Calu3 (cell line): ENCODE measurements around the gene RUNX2. TPM values are rescaled to one million over a fixed set of nuclear protein-coding genes. Genes with fewer than 3 reads are reported as not detected.

Source experiments
- BruUV-seq: library from RNA; stranded (reverse); fragments of 400-500 nt; replicated peaks from 2 replicates; lab custom pipeline; 2021; lab: Mats Ljungman, UMichigan
- CTCF ChIA-PET: fragments of 300-600 bp; sonication (Branson Sonifier 250); formaldehyde crosslinking; loops from one replicate; lab custom pipeline; 2022; ENCODE audit warnings: antibody characterized with exemption; lab: Charles Lee
- DNase-seq: peaks from one replicate; pipeline ENCODE4 v3.0.0; 2022
- H3K27ac Mint-ChIP-seq: one replicate; pipeline ENCODE4 v1.8.0; 2022; ENCODE audit warnings: mixed read lengths; ENCODE audit not compliant: unreplicated experiment
- H3K27me3 Mint-ChIP-seq: one replicate; pipeline ENCODE4 v1.8.0; 2022; ENCODE audit warnings: mixed read lengths; ENCODE audit not compliant: unreplicated experiment
- H3K36me3 Mint-ChIP-seq: one replicate; pipeline ENCODE4 v1.8.0; 2022; ENCODE audit warnings: mild to moderate bottlenecking, moderate library complexity, mixed read lengths; ENCODE audit not compliant: insufficient read depth, unreplicated experiment
- H3K4me1 Mint-ChIP-seq: one replicate; pipeline ENCODE4 v1.8.0; 2022; ENCODE audit warnings: mild to moderate bottlenecking, low read depth, mixed read lengths; ENCODE audit not compliant: unreplicated experiment
- H3K4me3 Mint-ChIP-seq: one replicate; pipeline ENCODE4 v1.8.0; 2022; ENCODE audit warnings: mild to moderate bottlenecking, low read depth, moderate library complexity, mixed read lengths; ENCODE audit not compliant: unreplicated experiment
- H3K9me3 Mint-ChIP-seq: one replicate; pipeline ENCODE4 v1.8.0; 2022; ENCODE audit warnings: low read depth, mixed read lengths; ENCODE audit not compliant: unreplicated experiment
- intact Hi-C: fragments of 100-400 bp; cut with micrococcal nuclease; formaldehyde crosslinking; loops from one replicate; pipeline ENCODE4 v1.10.0; 2022; ENCODE audit not compliant: unreplicated experiment
- total RNA-seq: library from RNA; stranded (reverse); gene quantifications from 2 replicates; pipeline ENCODE4 v1.2.3, GENCODE V29; 2022
- TF ChIP-seq, protein P1 (sequence below): fragments of 200-600 bp; IDR thresholded peaks from one replicate; pipeline ENCODE4 v1.8.0; 2022; ENCODE audit warnings: antibody characterized with exemption; ENCODE audit not compliant: unreplicated experiment

Gene RUNX2
- total RNA-seq, 1 experiment from 2014 or later = 0.54 TPM

- Mint-ChIP-seq H3K9me3 (peaks cover 2% of the 10 kb centered on the region), H3K27me3 (no peaks in the 10 kb centered on the region)
Measured at GRCh38 chr6:45310118-45310788, 17.9 kb upstream of the RUNX2 start.

GRCh38 chr6:45314146-45314545, 14.0 kb upstream of the RUNX2 start:
- no peaks in the 10 kb centered on the region for H3K4me1 Mint-ChIP-seq

More at GRCh38 chr6:45310118-45310788, 17.9 kb upstream of the RUNX2 start:
- CTCF ChIA-PET = no interaction called here
- Mint-ChIP-seq H3K27ac (no peak overlapping the region), H3K36me3 (no peaks in the 10 kb centered on the region), H3K4me3 (no peak overlapping the region), H3K4me1 (no peaks in the 10 kb centered on the region)
- no TSS peak for BruUV-seq
- DNase-seq = no peak
- intact Hi-C loops = no loop called here
- TF ChIP-seq, protein P1, sequence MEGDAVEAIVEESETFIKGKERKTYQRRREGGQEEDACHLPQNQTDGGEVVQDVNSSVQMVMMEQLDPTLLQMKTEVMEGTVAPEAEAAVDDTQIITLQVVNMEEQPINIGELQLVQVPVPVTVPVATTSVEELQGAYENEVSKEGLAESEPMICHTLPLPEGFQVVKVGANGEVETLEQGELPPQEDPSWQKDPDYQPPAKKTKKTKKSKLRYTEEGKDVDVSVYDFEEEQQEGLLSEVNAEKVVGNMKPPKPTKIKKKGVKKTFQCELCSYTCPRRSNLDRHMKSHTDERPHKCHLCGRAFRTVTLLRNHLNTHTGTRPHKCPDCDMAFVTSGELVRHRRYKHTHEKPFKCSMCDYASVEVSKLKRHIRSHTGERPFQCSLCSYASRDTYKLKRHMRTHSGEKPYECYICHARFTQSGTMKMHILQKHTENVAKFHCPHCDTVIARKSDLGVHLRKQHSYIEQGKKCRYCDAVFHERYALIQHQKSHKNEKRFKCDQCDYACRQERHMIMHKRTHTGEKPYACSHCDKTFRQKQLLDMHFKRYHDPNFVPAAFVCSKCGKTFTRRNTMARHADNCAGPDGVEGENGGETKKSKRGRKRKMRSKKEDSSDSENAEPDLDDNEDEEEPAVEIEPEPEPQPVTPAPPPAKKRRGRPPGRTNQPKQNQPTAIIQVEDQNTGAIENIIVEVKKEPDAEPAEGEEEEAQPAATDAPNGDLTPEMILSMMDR = no peak

DNA sequence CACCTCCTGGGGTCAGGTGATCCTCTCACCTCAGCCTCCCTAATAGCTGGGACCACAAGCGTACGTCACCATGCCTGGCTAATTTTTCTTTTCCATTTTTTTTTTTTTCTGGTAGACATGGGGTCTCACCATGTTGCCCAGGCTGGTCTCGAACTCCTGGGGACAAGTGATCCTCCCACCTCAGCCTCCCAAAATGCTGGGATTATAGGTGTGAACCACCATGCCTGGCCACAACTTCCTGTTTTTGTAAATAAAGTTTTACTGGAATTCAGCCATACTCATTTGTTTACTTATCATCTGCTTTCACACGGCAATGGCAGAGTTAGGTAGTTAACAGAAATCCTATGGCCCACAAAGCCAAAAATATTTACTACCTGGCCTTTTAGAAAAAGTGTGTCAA, 7.8 kb upstream of the RUNX2 start:
- no peak for DNase-seq
- intact Hi-C loops = no loop called here
- Mint-ChIP-seq H3K27me3 (no peaks in the 10 kb centered on the region), H3K9me3 (peaks cover 3% of the 10 kb centered on the region), H3K4me3 (no peak overlapping the region), H3K36me3 (no peaks in the 10 kb centered on the region), H3K27ac (no peak overlapping the region), H3K4me1 (no peaks in the 10 kb centered on the region)
- BruUV-seq = no TSS peak
- TF ChIP-seq, protein P1 = no peak
- CTCF ChIA-PET = no interaction called here

More at GRCh38 chr6:45314146-45314545, 14.0 kb upstream of the RUNX2 start:
- intact Hi-C loops = no loop called here
- CTCF ChIA-PET = no interaction called here
- no peak overlapping the region for H3K4me3 Mint-ChIP-seq
- TF ChIP-seq, protein P1 = no peak
- H3K27me3 Mint-ChIP-seq = no peaks in the 10 kb centered on the region
- BruUV-seq = no TSS peak
- DNase-seq = no peak
- peaks cover 5% of the 10 kb centered on the region for H3K9me3 Mint-ChIP-seq
- no peak overlapping the region for H3K27ac Mint-ChIP-seq
- H3K36me3 Mint-ChIP-seq = no peaks in the 10 kb centered on the region

- Mint-ChIP-seq H3K9me3 (no peaks in the 10 kb centered on the region), H3K27ac (no peak overlapping the region), H3K4me3 (no peak overlapping the region), H3K27me3 (no peaks in the 10 kb centered on the region), H3K4me1 (no peaks in the 10 kb centered on the region), H3K36me3 (no peaks in the 10 kb centered on the region)
- CTCF ChIA-PET = no interaction called here
- no TSS peak for BruUV-seq
- TF ChIP-seq, protein P1 = no peak
- DNase-seq = no peak
- intact Hi-C loops = no loop called here
Measured at GRCh38 chr6:45323656-45324224, 4.4 kb upstream of the RUNX2 start.
